GM12872 (cell line): ENCODE measurements around the gene TP73.

Experiments
- TF ChIP-seq, protein P1 (sequence below): IDR thresholded peaks from 3 replicates; pipeline ENCODE4 v1.5.1; 2011; ENCODE audit warnings: low read depth, mild to moderate bottlenecking, low read length, moderate library complexity; ENCODE audit not compliant: insufficient read depth

TP73 gene

DNA sequence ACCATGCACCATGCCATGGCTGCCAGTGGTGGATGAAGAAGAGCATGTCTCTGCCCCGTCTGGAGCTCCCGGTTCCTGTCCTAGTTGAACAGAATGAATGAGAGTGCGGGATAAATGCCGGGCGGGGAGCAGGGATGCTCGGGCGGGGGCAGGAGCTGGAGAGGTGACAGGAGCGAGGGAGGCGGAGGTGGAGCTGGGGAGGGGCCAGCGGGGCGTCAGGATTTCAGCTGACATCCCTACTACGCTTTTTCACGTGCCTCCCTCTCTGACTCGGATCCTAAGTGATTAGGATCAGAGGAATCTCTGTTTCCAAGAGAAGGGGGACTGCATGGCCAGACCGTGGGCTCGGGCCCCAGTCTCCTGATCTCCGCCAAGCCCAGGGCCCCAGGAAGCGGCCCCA lies 47.3 kb downstream of the TP73 start:
- TF ChIP-seq, protein P1, sequence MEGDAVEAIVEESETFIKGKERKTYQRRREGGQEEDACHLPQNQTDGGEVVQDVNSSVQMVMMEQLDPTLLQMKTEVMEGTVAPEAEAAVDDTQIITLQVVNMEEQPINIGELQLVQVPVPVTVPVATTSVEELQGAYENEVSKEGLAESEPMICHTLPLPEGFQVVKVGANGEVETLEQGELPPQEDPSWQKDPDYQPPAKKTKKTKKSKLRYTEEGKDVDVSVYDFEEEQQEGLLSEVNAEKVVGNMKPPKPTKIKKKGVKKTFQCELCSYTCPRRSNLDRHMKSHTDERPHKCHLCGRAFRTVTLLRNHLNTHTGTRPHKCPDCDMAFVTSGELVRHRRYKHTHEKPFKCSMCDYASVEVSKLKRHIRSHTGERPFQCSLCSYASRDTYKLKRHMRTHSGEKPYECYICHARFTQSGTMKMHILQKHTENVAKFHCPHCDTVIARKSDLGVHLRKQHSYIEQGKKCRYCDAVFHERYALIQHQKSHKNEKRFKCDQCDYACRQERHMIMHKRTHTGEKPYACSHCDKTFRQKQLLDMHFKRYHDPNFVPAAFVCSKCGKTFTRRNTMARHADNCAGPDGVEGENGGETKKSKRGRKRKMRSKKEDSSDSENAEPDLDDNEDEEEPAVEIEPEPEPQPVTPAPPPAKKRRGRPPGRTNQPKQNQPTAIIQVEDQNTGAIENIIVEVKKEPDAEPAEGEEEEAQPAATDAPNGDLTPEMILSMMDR, result no peak

DNA sequence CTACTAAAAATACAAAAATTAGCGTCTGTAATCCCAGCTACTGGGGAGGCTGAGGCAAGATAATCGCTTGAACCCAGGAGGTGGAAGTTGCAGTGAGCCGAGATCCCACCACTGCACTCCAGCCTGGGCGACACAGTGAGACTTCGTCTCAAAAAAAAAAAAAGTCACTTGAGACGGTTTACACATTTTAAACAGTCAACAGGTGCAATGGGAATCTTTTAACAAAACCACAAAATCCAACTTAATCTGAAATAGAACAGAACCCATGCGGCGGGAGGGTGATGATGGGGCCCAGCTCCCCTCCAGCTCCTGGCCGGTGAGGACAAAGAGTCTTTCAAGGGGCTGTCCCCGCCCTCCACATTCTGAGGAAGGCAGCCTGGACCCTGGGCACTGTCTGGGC lies 48.3 kb downstream of the TP73 start:
- TF ChIP-seq, protein P1, result no peak

DNA sequence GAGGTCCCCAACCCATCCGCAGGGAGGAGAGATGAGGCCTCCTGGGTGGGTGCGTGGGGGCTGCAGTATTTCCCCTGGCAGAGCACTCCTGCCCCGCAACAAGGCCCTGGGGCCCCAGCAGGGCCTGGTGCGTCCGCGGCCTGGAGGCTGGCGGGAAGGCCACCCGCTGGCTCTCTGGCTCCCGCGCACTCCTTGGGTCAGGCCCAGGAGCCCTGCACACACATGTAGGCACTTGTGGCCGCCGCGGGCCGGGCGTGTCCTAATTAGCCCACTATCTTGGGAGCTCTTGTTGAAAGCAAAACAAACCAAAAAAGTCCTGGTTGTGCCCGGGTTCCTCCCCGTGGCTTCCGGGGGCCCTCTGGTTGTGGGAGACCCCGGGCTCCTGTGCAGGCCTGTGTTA lies 50.2 kb downstream of the TP73 start:
- TF ChIP-seq, protein P1, result no peak

DNA sequence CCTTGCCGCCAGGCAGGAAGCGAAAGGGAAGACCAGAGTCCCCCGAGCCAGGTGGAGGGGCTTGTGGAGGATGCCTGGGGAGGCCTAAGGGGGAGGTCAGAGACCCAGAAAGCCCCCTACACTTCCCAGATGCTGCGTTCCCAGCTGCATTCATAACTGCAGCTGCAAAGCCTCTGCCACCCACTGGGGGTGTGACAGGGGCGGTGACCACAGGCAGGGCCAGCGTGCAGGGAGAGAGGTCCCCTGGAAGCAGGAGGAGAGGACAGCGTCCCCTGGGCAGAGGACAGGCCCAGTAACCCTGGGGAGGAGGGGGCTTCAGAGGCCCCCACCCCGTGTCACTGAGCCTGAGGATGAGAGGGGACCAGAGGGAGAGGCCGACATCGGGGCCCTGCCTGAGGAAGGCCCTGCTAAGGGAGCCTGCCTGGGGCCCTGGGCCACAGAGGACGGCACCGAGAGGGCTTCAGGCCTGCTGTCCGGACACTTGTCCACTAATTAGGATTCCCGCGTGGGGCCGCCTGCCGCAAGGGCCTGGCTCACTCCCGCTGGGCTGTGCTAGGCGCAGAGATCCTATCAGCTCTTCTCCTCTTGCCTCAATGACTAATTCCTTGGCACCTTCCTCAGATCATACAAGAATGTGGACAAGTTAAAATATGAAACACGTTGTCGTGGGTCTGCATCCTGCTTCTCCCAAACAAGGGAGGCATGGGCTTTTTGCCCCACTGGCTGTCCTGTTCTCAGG lies 50.8 kb downstream of the TP73 start:
- TF ChIP-seq, protein P1, result no peak

DNA sequence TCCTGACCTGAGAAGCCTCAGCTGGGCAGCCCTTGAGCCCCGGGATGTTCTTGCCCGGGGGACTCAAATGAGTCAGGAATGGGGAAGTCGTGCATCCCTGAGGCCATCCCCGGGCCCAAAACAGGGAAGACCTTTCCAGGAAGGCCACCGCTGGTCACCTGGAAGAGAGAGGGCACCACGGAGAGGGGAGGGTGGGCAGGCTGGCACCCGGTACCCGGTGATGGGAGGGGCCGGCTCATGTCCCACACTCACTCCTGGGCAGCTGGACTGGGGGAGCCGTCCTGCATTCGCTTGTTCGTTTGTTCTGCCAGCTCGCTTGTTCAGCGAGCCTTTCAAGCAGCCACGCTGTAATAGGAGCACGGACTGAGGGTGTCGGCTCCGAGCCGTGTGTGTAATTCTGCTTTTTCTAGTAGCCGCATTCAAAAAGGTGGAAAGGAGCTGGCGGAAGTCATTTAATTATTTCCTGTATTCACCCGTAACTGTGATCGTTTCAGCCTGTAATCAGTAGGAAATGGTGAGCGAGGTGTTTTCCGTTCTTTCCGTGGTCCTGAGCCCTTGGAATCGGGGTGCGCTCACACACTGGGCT lies 51.6 kb downstream of the TP73 start:
- TF ChIP-seq, protein P1, result no peak

DNA sequence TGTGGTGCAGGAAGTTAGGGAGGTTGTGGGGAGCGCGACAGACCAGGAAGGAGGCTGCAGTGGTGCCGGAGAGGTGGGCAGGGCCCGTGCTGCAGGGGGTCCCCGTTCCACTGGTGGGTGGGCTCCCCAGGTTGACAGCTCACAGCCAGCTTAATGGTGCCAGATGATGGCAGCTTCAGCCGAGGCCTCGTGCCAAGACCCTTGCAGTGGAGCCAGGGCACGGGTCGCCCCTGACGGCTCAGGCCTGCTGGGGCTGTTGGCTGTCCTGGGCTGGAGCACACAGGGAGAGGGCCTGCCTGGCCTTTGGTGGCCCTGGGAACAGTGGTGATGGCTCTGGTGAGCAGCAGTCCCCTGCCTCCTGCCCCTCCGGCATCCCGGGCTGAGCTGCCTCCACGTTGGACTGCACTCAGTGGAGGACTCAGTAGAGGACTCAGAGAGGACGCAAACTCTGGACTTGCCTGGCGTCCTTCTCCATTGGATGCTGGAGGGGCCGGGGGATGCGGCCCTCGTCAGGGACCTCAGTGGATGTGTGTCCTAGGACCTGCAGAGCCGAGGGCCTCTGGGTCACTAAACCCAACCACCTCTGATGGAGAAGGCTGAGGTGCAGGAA lies 53.1 kb downstream of the TP73 start:
- TF ChIP-seq, protein P1, result no peak

DNA sequence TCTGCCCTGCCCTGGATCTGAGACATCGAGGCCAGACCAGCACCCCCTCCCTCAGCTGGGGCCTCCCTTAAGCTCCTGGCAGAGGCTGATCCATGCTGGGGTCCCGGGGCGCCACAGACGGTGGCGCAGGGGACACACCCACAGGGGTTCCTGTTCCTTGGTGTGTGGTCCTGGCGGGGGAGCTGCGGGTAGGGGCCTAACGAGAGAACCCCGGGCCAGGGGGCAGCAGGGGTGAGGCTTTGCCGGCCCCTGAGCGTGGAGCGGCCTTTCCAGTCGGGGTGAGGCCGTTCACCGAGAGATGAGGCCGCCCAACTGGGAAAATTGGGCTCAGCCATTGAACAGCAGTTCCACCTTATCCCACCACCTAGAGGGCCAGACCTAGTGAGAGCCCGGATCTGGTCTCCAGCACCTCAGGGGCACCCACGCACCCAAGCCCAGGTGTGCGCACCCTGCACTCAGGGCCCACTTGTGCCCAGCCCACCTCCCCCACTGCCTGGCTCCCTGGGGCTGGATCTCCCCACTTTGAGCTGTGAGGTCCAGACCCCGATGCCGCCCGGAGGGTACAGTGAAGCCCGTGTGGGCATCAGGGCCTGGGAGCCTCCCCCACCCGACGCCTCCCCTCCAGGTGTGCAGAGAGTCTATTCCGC lies 54.5 kb downstream of the TP73 start:
- TF ChIP-seq, protein P1, result no peak
